Endothelial cell of umbilical vein (primary cell): ENCODE data around the gene ADCYAP1R1. TPM values are rescaled to one million over a fixed set of nuclear protein-coding genes. Genes with fewer than 3 reads are reported as not detected.

ENCODE experiments used
- BruUV-seq: library from RNA; stranded (reverse); fragments of 400-500 nt; replicated peaks from 2 replicates; lab custom pipeline; 2021; lab: Mats Ljungman, UMichigan
- CTCF ChIA-PET: fragments of 300-600, 350-600 bp; sonication (Branson Sonifier 250); formaldehyde crosslinking; loops from one replicate; lab custom pipeline; 2021; ENCODE audit warnings: antibody characterized with exemption, inconsistent platforms; lab: Charles Lee
- POLR2A ChIA-PET: fragments of 300-600, 350-600 bp; sonication (Branson Sonifier 250); formaldehyde crosslinking; loops from one replicate; lab custom pipeline; 2021; ENCODE audit warnings: antibody characterized with exemption, inconsistent platforms; lab: Charles Lee
- DNase-seq: peaks from one replicate; pipeline ENCODE4 v3.0.0-alpha.2; 2011; ENCODE audit warnings: low read depth, low spot score
- FAIRE-seq: peaks from 2 replicates; lab custom pipeline; 2011; peaks lifted over from hg19 to GRCh38; lab: Jason Lieb, UNC
- H2AFZ ChIP-seq: 2 replicates; pipeline ENCODE4 v1.6.0; 2012; ENCODE audit warnings: low read depth, low read length, control low read depth, inconsistent platforms
- H3K27ac ChIP-seq: 2 replicates; pipeline ENCODE4 v1.5.1; 2011; ENCODE audit warnings: low read depth, mild to moderate bottlenecking, control low read depth, low read length, moderate library complexity; ENCODE audit not compliant: insufficient read depth
- H3K27me3 ChIP-seq, 2 experiments: 2 replicates each; pipeline versions ENCODE4 v1.6.0 to v1.6.1; 2011; ENCODE audit warnings: low read length in 2 of 2, mixed read lengths in 1 of 2; ENCODE audit not compliant: control insufficient read depth in 2 of 2, insufficient read depth in 2 of 2
- H3K36me3 ChIP-seq, 2 experiments: 2 replicates in 1 of 2; 3 replicates in 1 of 2; pipeline ENCODE4 v1.5.1; 2011; ENCODE audit warnings: low read length in 2 of 2, mild to moderate bottlenecking in 1 of 2, moderate library complexity in 1 of 2; ENCODE audit not compliant: control insufficient read depth in 2 of 2, insufficient read depth in 2 of 2; ENCODE audit errors: extremely low read depth in 1 of 2
- H3K4me1 ChIP-seq: 3 replicates; pipeline ENCODE4 v1.5.1; 2011; ENCODE audit warnings: mild to moderate bottlenecking, low read length; ENCODE audit not compliant: control insufficient read depth, insufficient read depth; ENCODE audit errors: extremely low read depth
- H3K4me2 ChIP-seq: 2 replicates; pipeline ENCODE4 v1.6.1; 2011; ENCODE audit warnings: low read length, control low read depth, mixed read lengths; ENCODE audit not compliant: insufficient read depth
- H3K4me3 ChIP-seq, 3 experiments: fragments of 200-600 bp in 1 of 3; sonication (generic), shearing (Covaris generic) in 1 of 3; replicated peaks in 1 of 3; 2 replicates each; pipeline ENCODE4 v1.5.1; 2011 to 2016; ENCODE audit warnings: control low read depth in 3 of 3, low read length in 3 of 3, mild to moderate bottlenecking in 2 of 3, inconsistent platforms in 1 of 3, low read depth in 1 of 3, moderate library complexity in 1 of 3; ENCODE audit not compliant: insufficient read depth in 1 of 3
- H3K79me2 ChIP-seq: 2 replicates; pipeline ENCODE4 v1.6.0; 2012; ENCODE audit warnings: low read length, inconsistent platforms; ENCODE audit not compliant: control insufficient read depth, insufficient read depth
- H3K9ac ChIP-seq: replicated peaks from 2 replicates; pipeline ENCODE3; 2011; ENCODE audit warnings: low read length, control low read depth; ENCODE audit not compliant: insufficient read depth; ENCODE audit errors: extremely low read depth
- H3K9me1 ChIP-seq: replicated peaks from 3 replicates; pipeline ENCODE4 v1.6.0; 2011; ENCODE audit warnings: mild to moderate bottlenecking, low read length; ENCODE audit not compliant: control insufficient read depth, insufficient read depth; ENCODE audit errors: extremely low read depth
- H3K9me3 ChIP-seq: replicated peaks from 2 replicates; pipeline ENCODE4 v1.5.1; 2012; ENCODE audit warnings: low read length, inconsistent platforms; ENCODE audit not compliant: control insufficient read depth, insufficient read depth
- H4K20me1 ChIP-seq: replicated peaks from 2 replicates; pipeline ENCODE3; 2011; ENCODE audit warnings: mild to moderate bottlenecking, low read length; ENCODE audit not compliant: control insufficient read depth, insufficient read depth; ENCODE audit errors: extremely low read depth
- EZH2 ChIP-seq: IDR thresholded peaks from 2 replicates; pipeline ENCODE4 v1.6.1; 2012; ENCODE audit warnings: borderline replicate concordance, low read depth, mild to moderate bottlenecking, moderate library complexity, low read length, inconsistent platforms; ENCODE audit not compliant: severe bottlenecking
- FOS ChIP-seq: IDR thresholded peaks from 2 replicates; pipeline ENCODE4 v1.6.1; 2011; ENCODE audit warnings: mild to moderate bottlenecking, low read length, moderate library complexity, borderline replicate concordance; ENCODE audit not compliant: insufficient read depth
- GATA2 ChIP-seq: IDR thresholded peaks from 2 replicates; pipeline ENCODE4 v1.7.0; 2011; ENCODE audit warnings: low read depth, mild to moderate bottlenecking, moderate library complexity, mixed read lengths, low read length; ENCODE audit not compliant: insufficient read length, insufficient read depth
- JUN ChIP-seq: IDR thresholded peaks from 2 replicates; pipeline ENCODE4 v1.6.1; 2011; ENCODE audit warnings: borderline replicate concordance, low read depth; ENCODE audit not compliant: insufficient read length, insufficient read depth
- MYC ChIP-seq: IDR thresholded peaks from one replicate; pipeline ENCODE4 v1.6.1; 2011; ENCODE audit warnings: mild to moderate bottlenecking, low read depth, low read length
- POLR2A ChIP-seq: IDR thresholded peaks from 2 replicates; pipeline ENCODE4 v1.6.1; 2012; ENCODE audit warnings: low read depth, mild to moderate bottlenecking, control low read depth, low read length
- POLR2AphosphoS5 ChIP-seq: IDR thresholded peaks from 2 replicates; pipeline ENCODE4 v1.6.1; 2012; ENCODE audit warnings: low read depth, mild to moderate bottlenecking, control low read depth, low read length, moderate library complexity; ENCODE audit not compliant: insufficient read depth
- dilution Hi-C: fragments of 300-500 bp; cut with MboI; formaldehyde crosslinking; loops from one replicate; pipeline ENCODE4 v1.15.0; 2019; ENCODE audit warnings: low sequenced_read_pairs; ENCODE audit not compliant: extremely low pct_ligation_motif_present
- intact Hi-C: fragments of 100-400 bp; cut with micrococcal nuclease; formaldehyde crosslinking; loops from one replicate; pipeline ENCODE4 v1.10.0; 2022
- polyA plus RNA-seq, 4 experiments: library from polyadenylated mRNA; depleted of rRNA in 3 of 4; stranded (reverse) in 3 of 4; unstranded in 1 of 4; fragments of >200 nt; gene quantifications; 2 replicates each; pipeline versions ENCODE4 v1.2.1 to v1.2.3, GENCODE V29; 2011 to 2012; ENCODE audit warnings: missing spikeins in 1 of 4
- total RNA-seq: library from RNA; stranded (reverse); gene quantifications from 2 replicates; pipeline ENCODE4 v1.2.3, GENCODE V29; 2021
- TF ChIP-seq, protein P1 (sequence below): IDR thresholded peaks from 2 replicates; pipeline ENCODE4 v1.6.1; 2011; ENCODE audit not compliant: insufficient read depth, insufficient read length
- TF ChIP-seq, protein P2 (sequence below), 2 donors: IDR thresholded peaks; 1 replicate in 1 of 2; 2 replicates in 1 of 2; pipeline ENCODE4 v1.5.1; 2011; ENCODE audit warnings: low read length in 2 of 2, mild to moderate bottlenecking in 2 of 2, moderate library complexity in 2 of 2, control low read depth in 1 of 2, inconsistent platforms in 1 of 2, low read depth in 1 of 2; ENCODE audit not compliant: insufficient read depth in 1 of 2; ENCODE audit errors: extremely low read depth in 1 of 2

The ADCYAP1R1 gene
- total and polyA plus RNA-seq, 2 donors (not counting 3 experiments of a cell fraction or from before 2014, with no cell fraction given) = 0.04 TPM; not detected in 1

DNA sequence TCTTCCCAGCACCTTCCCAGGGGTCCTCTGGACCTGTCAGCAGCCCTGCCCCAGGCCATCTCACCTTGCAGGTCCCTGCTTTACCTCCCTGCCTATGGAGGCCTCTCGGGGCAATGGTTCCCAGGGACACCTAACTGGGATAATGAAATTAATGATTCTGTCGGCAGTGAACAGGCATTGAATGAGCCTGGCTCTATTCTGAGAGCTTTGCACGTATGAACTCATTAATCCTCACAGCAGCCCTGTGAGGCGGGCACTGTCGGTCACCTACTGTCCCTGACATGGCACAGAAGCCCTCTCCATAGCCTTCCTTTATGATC lies 22.9 kb downstream of the ADCYAP1R1 start:
- ChIA-PET POLR2A (no interaction called here), CTCF (interaction anchor here (1.6 to 1.9 kb wide), 3 partner anchors 48 to 91 kb away, joined by 4 to 7 read pairs (median 7); no protein-coding TSS in a partner anchor)
- FAIRE-seq (no peak), DNase-seq (no peak)
- Histone ChIP-seq H3K27me3 (no peaks in the 10 kb centered on the region), H3K9me3 (no peaks in the 10 kb centered on the region), H4K20me1 (no peaks in the 10 kb centered on the region), H3K36me3 (no peaks in the 10 kb centered on the region), H3K4me3 (no peak overlapping the region), H3K9ac (no peak overlapping the region), H2AFZ (no peak overlapping the region), H3K27ac (no peak overlapping the region), H3K9me1 (no peaks in the 10 kb centered on the region), H3K79me2 (no peaks in the 10 kb centered on the region), H3K4me1 (peaks cover 19% of the 10 kb centered on the region), H3K4me2 (no peak overlapping the region)
- intact Hi-C loops (no loop called here), dilution Hi-C loops (no loop called here)
- TF ChIP-seq POLR2AphosphoS5 (no peak), FOS (no peak), MYC (no peak)
- no TSS peak for BruUV-seq

DNA sequence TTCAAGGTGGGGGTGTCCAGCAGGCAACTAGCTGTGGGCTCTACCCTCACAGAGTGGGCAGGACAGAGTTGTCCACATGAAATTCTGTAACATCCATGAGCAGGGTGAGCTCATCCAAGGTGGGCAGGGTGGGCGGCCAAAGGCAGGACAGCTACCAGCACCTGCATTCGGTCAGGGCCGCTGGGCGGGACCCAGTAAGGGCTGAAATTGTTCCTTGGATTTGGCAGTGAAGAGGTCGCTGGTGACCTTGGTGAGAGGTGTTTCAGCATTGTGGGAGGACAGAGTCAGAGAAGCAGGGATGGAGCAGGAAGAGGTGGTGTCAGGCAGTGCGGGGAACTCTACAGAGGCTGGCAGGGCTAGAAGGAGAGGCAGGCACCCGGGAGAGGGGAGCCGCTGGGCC lies 23.9 kb downstream of the ADCYAP1R1 start:
- H3K27me3 ChIP-seq = no peaks in the 10 kb centered on the region
- peaks cover 23% of the 10 kb centered on the region for H3K4me1 ChIP-seq
- dilution Hi-C loops (no loop called here), intact Hi-C loops (no loop called here)
- H3K4me2 ChIP-seq = no peak overlapping the region
- H3K4me3 ChIP-seq = no peak overlapping the region
- no peaks in the 10 kb centered on the region for H3K9me3 ChIP-seq
- H4K20me1 ChIP-seq = no peaks in the 10 kb centered on the region
- H3K79me2 ChIP-seq = no peaks in the 10 kb centered on the region
- no TSS peak for BruUV-seq
- POLR2A ChIA-PET = no interaction called here
- H3K9ac ChIP-seq = no peak overlapping the region
- H3K27ac ChIP-seq = no peak overlapping the region
- no peaks in the 10 kb centered on the region for H3K36me3 ChIP-seq
- TF ChIP-seq MYC = no peak
- no peak for TF ChIP-seq POLR2A
- no peak for TF ChIP-seq POLR2AphosphoS5
- TF ChIP-seq GATA2 = no peak
- TF ChIP-seq, protein P1, sequence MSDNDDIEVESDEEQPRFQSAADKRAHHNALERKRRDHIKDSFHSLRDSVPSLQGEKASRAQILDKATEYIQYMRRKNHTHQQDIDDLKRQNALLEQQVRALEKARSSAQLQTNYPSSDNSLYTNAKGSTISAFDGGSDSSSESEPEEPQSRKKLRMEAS = no peak
- TF ChIP-seq, protein P2, sequence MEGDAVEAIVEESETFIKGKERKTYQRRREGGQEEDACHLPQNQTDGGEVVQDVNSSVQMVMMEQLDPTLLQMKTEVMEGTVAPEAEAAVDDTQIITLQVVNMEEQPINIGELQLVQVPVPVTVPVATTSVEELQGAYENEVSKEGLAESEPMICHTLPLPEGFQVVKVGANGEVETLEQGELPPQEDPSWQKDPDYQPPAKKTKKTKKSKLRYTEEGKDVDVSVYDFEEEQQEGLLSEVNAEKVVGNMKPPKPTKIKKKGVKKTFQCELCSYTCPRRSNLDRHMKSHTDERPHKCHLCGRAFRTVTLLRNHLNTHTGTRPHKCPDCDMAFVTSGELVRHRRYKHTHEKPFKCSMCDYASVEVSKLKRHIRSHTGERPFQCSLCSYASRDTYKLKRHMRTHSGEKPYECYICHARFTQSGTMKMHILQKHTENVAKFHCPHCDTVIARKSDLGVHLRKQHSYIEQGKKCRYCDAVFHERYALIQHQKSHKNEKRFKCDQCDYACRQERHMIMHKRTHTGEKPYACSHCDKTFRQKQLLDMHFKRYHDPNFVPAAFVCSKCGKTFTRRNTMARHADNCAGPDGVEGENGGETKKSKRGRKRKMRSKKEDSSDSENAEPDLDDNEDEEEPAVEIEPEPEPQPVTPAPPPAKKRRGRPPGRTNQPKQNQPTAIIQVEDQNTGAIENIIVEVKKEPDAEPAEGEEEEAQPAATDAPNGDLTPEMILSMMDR (IDR thresholded peaks at IDR 0.05; ENCODE audit: extremely low read depth in 1 of 2, insufficient read depth in 1 of 2, low read depth in 1 of 2, low read length in 2 of 2) = no peak
- TF ChIP-seq EZH2 = no peak
- TF ChIP-seq JUN = no peak
- TF ChIP-seq FOS = no peak
- CTCF ChIA-PET = interaction anchor here (1.1 to 1.9 kb wide), 4 partner anchors 11 to 92 kb away, joined by 4 to 7 read pairs (median 6); no protein-coding TSS in a partner anchor
- no peaks in the 10 kb centered on the region for H3K9me1 ChIP-seq
- no peak for DNase-seq
- H2AFZ ChIP-seq = no peak overlapping the region
- FAIRE-seq = no peak
